Thyroid gland (tissue), 4 donors: ENCODE data around the gene GPBP1L1. TPM values are rescaled to one million over a fixed set of nuclear protein-coding genes. Genes with fewer than 3 reads are reported as not detected.
"Not testable (repeated sequence)": the region's sequence is repeated elsewhere in the genome, so short reads cannot be mapped to it uniquely, and the experiment has no call there.

Source experiments
- DNase-seq, 2 donors: peaks; one replicate each; pipeline ENCODE4 v3.0.0-alpha.2; 2019
- H3K27ac ChIP-seq, 3 donors: fragments of 200-600 bp; sonication (generic); 1 replicate in 2 of 3; 2 replicates in 1 of 3; pipeline ENCODE4 v1.5.1; 2016 to 2019; ENCODE audit warnings: mild to moderate bottlenecking in 1 of 3, moderate library complexity in 1 of 3
- H3K27me3 ChIP-seq: fragments of 200-600 bp; sonication (generic); one replicate; pipeline ENCODE4 v1.5.1; 2019
- H3K36me3 ChIP-seq, 2 donors: fragments of 200-600 bp; sonication (generic); one replicate each; pipeline ENCODE4 v1.5.1; 2016 to 2019
- H3K4me1 ChIP-seq, 2 donors: fragments of 200-600 bp; sonication (generic); one replicate each; pipeline ENCODE4 v1.5.1; 2017 to 2019
- H3K4me3 ChIP-seq, 3 donors: fragments of 200-600 bp; sonication (generic); replicated peaks in 1 of 3; 1 replicate in 2 of 3; 2 replicates in 1 of 3; pipeline ENCODE4 v1.5.1; 2016; ENCODE audit warnings: mild to moderate bottlenecking in 1 of 3
- H3K9me3 ChIP-seq: fragments of 200-600 bp; sonication (generic); one replicate; pipeline ENCODE4 v1.5.1; 2017
- POLR2A ChIP-seq, 2 donors: fragments of 450-650 bp; IDR thresholded peaks; one replicate each; pipeline ENCODE4 v1.6.1; 2017; ENCODE audit warnings: antibody characterized with exemption in 2 of 2, mild to moderate bottlenecking in 2 of 2, moderate library complexity in 1 of 2
- WGBS, 2 donors: methylation state at CpG; one replicate each; pipeline ENCODE4 v1.1.5; 2017; 5-methylcytosine and 5-hydroxymethylcytosine counted together
- intact Hi-C: fragments of 100-400 bp; cut with DNase I; formaldehyde crosslinking; loops from one replicate; pipeline ENCODE4 v1.15.1; 2023
- total RNA-seq, 4 donors: library from RNA; depleted of rRNA; stranded (reverse); fragments of >200 nt; gene quantifications; one replicate each; pipeline ENCODE4 v1.2.3, GENCODE V29; 2016
- TF ChIP-seq, protein P1 (sequence below), 6 experiments: fragments of 200-600 bp in 3 of 6; fragments of 450-650 bp in 3 of 6; sonication (generic) in 3 of 6; IDR thresholded peaks; one replicate each; pipeline ENCODE4 v1.5.1; 2016 to 2019; ENCODE audit warnings: antibody characterized with exemption in 6 of 6, mild to moderate bottlenecking in 2 of 6, inconsistent platforms in 1 of 6, moderate library complexity in 1 of 6

GPBP1L1 gene
- total RNA-seq, 4 donors from 2014 or later = 146 to 220 (median 176) TPM

DNA sequence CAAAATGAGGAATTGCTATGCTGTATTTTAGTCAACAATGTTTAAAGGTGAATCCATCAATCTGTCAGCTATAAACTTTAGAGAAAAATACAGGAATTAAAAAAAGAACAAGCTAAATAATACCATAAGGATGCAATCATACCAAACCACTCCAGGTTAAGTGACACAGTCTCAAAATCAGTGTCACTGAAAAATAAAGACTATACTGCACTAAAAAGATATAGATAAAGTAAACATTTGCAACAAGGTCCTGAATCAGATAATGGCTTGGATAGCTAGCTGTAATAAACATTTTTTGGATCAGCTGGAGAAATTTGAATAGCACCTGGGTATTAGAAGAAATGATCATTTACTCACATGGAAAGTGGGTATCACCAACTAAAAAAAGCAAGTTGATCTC, 7.8 kb downstream of the GPBP1L1 start:
- TF ChIP-seq, protein P1, sequence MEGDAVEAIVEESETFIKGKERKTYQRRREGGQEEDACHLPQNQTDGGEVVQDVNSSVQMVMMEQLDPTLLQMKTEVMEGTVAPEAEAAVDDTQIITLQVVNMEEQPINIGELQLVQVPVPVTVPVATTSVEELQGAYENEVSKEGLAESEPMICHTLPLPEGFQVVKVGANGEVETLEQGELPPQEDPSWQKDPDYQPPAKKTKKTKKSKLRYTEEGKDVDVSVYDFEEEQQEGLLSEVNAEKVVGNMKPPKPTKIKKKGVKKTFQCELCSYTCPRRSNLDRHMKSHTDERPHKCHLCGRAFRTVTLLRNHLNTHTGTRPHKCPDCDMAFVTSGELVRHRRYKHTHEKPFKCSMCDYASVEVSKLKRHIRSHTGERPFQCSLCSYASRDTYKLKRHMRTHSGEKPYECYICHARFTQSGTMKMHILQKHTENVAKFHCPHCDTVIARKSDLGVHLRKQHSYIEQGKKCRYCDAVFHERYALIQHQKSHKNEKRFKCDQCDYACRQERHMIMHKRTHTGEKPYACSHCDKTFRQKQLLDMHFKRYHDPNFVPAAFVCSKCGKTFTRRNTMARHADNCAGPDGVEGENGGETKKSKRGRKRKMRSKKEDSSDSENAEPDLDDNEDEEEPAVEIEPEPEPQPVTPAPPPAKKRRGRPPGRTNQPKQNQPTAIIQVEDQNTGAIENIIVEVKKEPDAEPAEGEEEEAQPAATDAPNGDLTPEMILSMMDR (IDR thresholded peaks at IDR 0.05) = no peak
- TF ChIP-seq POLR2A (IDR thresholded peaks at IDR 0.05) = no peak
- intact Hi-C loops = no loop called here
- Histone ChIP-seq H3K27ac (no peak overlapping the region), H3K9me3 (no peaks in the 10 kb centered on the region), H3K4me1 (peaks cover 49 to 81% of the 10 kb centered on the region in 2 donors), H3K27me3 (no peaks in the 10 kb centered on the region), H3K4me3 (no peak overlapping the region), H3K36me3 (no peaks in the 10 kb centered on the region)
- DNase-seq = no peak

DNA sequence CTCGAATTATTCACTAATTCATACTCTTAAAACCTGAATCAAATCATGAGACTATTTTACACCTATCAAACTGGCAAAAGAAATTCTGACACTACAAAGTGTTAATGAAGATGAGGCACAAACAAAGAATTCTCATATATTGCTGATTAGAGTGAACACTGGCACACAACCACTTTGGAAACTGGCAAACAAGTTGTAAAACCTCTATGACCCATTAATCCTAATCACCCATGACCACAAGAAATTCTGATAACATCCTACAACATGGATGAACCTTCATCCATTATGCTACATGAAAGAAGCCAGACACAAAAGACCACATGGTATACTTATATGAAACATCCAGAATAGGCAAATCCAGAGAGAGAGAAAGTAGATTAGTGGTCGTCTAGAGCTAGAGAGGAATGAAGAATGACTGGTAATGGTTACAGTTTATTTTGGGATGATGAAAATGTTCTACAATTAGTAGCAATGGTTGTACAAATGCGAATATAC, 8.5 kb downstream of the GPBP1L1 start:
- H3K27me3 ChIP-seq = no peaks in the 10 kb centered on the region
- DNase-seq = no peak
- TF ChIP-seq, protein P1 (IDR thresholded peaks at IDR 0.05) = no peak
- no peak for TF ChIP-seq POLR2A (IDR thresholded peaks at IDR 0.05)
- 68 to 72% methylated on average over 3 of the region's 3 CpGs for WGBS, 2 donors
- no peak overlapping the region for H3K27ac ChIP-seq
- H3K4me1 ChIP-seq = peaks cover 55 to 83% of the 10 kb centered on the region in 2 donors
- intact Hi-C loops = no loop called here
- H3K36me3 ChIP-seq = no peaks in the 10 kb centered on the region
- H3K9me3 ChIP-seq = no peaks in the 10 kb centered on the region
- H3K4me3 ChIP-seq = no peak overlapping the region

DNA sequence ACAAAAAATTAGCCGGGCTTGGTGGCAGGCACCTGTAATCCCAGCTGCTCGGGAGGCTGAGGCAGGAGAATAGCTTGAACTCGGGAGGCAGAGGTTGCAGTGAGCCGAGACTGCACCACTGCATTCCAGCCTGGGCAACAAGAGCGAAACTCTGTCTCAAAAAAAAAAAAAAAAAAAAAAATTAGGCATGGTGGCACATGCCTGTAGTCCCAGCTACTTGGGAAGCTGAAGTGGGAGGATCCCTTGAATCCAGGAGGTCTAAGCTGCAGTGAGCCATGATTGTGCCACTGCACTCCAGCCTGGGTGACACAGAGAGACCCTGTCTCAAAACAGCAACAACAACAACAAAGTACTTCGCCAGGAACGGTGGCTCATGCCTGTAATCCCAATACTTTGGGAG, 9.8 kb downstream of the GPBP1L1 start:
- intact Hi-C loops, DNase-seq, H3K27me3 ChIP-seq, H3K9me3 ChIP-seq, H3K36me3 ChIP-seq, H3K4me3 ChIP-seq, H3K27ac ChIP-seq: not testable (repeated sequence)
- 90 to 92% methylated on average over 7 of the region's 7 CpGs for WGBS, 2 donors
- H3K4me1 ChIP-seq = peaks cover 44 to 77% of the 10 kb centered on the region in 2 donors

DNA sequence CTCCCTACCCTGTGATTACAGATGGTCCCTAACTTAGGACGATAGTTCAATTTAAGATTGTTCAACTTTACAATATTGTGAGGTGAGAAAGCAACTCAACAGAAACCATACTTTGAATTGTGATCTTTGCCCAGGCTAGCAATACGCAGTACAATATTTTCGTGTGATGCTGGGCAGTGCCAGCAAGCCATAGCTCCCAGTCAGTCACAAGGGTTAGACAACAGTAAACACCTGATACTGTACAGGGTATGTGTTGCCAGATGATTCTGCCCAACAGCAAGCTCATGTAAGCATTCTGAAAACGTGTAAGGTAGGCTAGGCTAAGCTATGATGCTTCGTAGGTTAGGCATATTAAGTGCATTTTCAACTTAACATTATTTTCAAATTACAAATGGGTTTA, 11.9 kb downstream of the GPBP1L1 start:
- no peak overlapping the region for H3K27ac ChIP-seq
- intact Hi-C loops = no loop called here
- 86 to 88% methylated on average over 5 of the region's 5 CpGs for whole genome bisulfite sequencing, 2 donors
- no peaks in the 10 kb centered on the region for H3K27me3 ChIP-seq
- peaks cover 23 to 67% of the 10 kb centered on the region in 2 donors for H3K4me1 ChIP-seq
- no peaks in the 10 kb centered on the region for H3K9me3 ChIP-seq
- H3K4me3 ChIP-seq = no peak overlapping the region
- TF ChIP-seq, protein P1 (IDR thresholded peaks at IDR 0.05) = no peak
- no peak for TF ChIP-seq POLR2A (IDR thresholded peaks at IDR 0.05)
- no peaks in the 10 kb centered on the region for H3K36me3 ChIP-seq
- DNase-seq = no peak

DNA sequence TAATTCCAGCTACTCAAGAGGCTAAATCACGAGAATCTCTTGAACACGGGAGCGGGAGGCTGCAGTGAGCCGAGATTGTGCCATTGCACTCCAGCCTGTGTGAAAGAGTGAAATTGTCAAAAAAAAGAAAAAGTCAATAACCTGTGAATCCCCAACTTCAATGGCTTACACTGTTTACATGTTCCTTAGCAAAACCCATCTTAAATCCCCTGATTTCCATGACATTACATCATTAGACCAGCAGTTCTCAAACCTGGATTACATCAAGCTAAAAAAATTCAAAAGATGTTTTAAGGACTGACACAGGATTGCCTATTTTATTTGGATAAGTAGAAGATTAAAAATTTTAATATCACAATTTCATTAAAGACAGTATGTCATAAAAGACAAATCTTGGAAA, 12.4 kb downstream of the GPBP1L1 start:
- WGBS, 2 donors = 65 to 75% methylated on average over 4 of the region's 4 CpGs
- H3K4me1 ChIP-seq = peaks cover 19 to 67% of the 10 kb centered on the region in 2 donors
- no peak overlapping the region for H3K27ac ChIP-seq
- H3K36me3 ChIP-seq = no peaks in the 10 kb centered on the region
- TF ChIP-seq POLR2A (IDR thresholded peaks at IDR 0.05) = no peak
- TF ChIP-seq, protein P1 (IDR thresholded peaks at IDR 0.05) = no peak
- no peaks in the 10 kb centered on the region for H3K9me3 ChIP-seq
- intact Hi-C loops = no loop called here
- H3K27me3 ChIP-seq = no peaks in the 10 kb centered on the region
- DNase-seq = no peak
- no peak overlapping the region for H3K4me3 ChIP-seq
